Measurements from ENCODE around the gene CACTIN. TPM values are rescaled to one million over a fixed set of nuclear protein-coding genes. Genes with fewer than 3 reads are reported as not detected.

Gene CACTIN
- total and polyA plus RNA-seq, 2 of the 8 experiments (the other 6 are each of a cell fraction or from before 2014, with no cell fraction given) = 25.8 to 29.9 TPM

- Histone ChIP-seq H3K9me3 (ENCODE audit: insufficient read depth in 2 of 2, low read depth in 1 of 2, low read length in 1 of 2) (no peaks in the 10 kb centered on the region), H3K4me3 (ENCODE audit: extremely low read depth in 1 of 4, insufficient read depth in 2 of 4, low read depth in 3 of 4, low read length in 4 of 4) (no peak overlapping the region), H3K23me2 (ENCODE audit: low read depth, low read length) (peaks cover 18% of the 10 kb centered on the region; the same call in 1 of the 2 replicates), H3K9ac (replicated peaks in 1 of 4; ENCODE audit: extremely low read depth in 1 of 4, low read depth in 3 of 4, low read length in 3 of 4) (no peak overlapping the region), H4K20me1 (replicated peaks in 1 of 2; ENCODE audit: control insufficient read depth in 1 of 2, insufficient read depth in 2 of 2, low read length in 2 of 2) (peaks cover 0 to 5% of the 10 kb centered on the region in 2 experiments), H3K79me2 (ENCODE audit: control insufficient read depth in 1 of 2, insufficient read depth in 2 of 2, low read length in 2 of 2) (no peaks in the 10 kb centered on the region), H3K14ac (ENCODE audit: insufficient read length) (no peak overlapping the region), H3K56ac (replicated peaks; ENCODE audit: insufficient read length, low read depth, low read length) (no peak overlapping the region), H2AFZ (ENCODE audit: low read length) (no peak overlapping the region), H3K23ac (ENCODE audit: insufficient read length) (no peak overlapping the region), H3K27me3 (replicated peaks in 1 of 4; ENCODE audit: control insufficient read depth in 3 of 4, extremely low read depth in 1 of 4, insufficient read depth in 3 of 4, low read length in 3 of 4) (peaks cover 0 to 16% (median 13%) of the 10 kb centered on the region in 4 experiments; a peak in 5 of 7 replicates), H3K4me1 (replicated peaks in 1 of 4; ENCODE audit: control insufficient read depth in 3 of 4, insufficient read depth in 4 of 4, low read length in 3 of 4) (peaks cover 3 to 14% (median 12%) of the 10 kb centered on the region in 4 experiments), H3K18ac (ENCODE audit: extremely low read depth, low read length) (no peak overlapping the region), H2BK120ac (replicated peaks; ENCODE audit: low read depth, low read length) (no peak overlapping the region), H4K91ac (replicated peaks; ENCODE audit: insufficient read length, low read length) (no peak overlapping the region), H3K36me3 (ENCODE audit: control insufficient read depth in 2 of 4, insufficient read depth in 4 of 4, low read length in 3 of 4) (no peaks in the 10 kb centered on the region), H2BK5ac (ENCODE audit: low read depth, low read length) (no peak overlapping the region), H2AK5ac (ENCODE audit: low read depth, low read length) (0 out of 2 replicates have a peak overlapping the region, but pooled peaks have one; percentile 86), H3K79me1 (ENCODE audit: low read depth, low read length) (no peaks in the 10 kb centered on the region), H2BK15ac (ENCODE audit: low read length) (0 out of 2 replicates have a peak overlapping the region, but pooled peaks have one; percentile 99), H2BK20ac (ENCODE audit: low read length) (no peak overlapping the region), H4K8ac (ENCODE audit: extremely low read depth, insufficient read depth, low read length) (no peak overlapping the region), H3K27ac (ENCODE audit: low read depth, low read length) (no peak overlapping the region), H3K4ac (replicated peaks; ENCODE audit: insufficient read length, low read depth, low read length) (no peak overlapping the region), H3K4me2 (ENCODE audit: insufficient read depth in 1 of 2, low read depth in 2 of 2, low read length in 2 of 2) (no peak overlapping the region; a peak in 1 of 4 replicates), H4K5ac (ENCODE audit: insufficient read length, low read depth, low read length) (no peak overlapping the region), H2BK12ac (ENCODE audit: low read depth, low read length) (peak overlapping the region; percentile 29; the same call in 1 of the 2 replicates)
- POLR2A ChIA-PET (ENCODE audit: partially characterized antibody) = interaction anchor here (0.7 to 0.8 kb wide), 2 partner anchors 31 to 166 kb away, joined by 3 to 4 read pairs; no protein-coding TSS in a partner anchor
- 89% methylated on average over 11 of the region's 11 CpGs; no CpG with 5 or more reads in 1 of the 2 experiments for WGBS, 2 experiments (ENCODE audit: extremely low coverage in 1 of 2, insufficient coverage in 1 of 2, insufficient read length in 1 of 2, insufficient replicate concordance in 2 of 2, low coverage in 1 of 2, low lambda C conversion rate in 2 of 2, missing lambda C conversion rate in 1 of 2)
- CTCF ChIA-PET (ENCODE audit: partially characterized antibody) = interaction anchor here (0.7 to 1.3 kb wide), 4 partner anchors 12 to 1815 kb away, joined by 3 read pairs; partner anchors contain the start of gene GIPC3
- DNase-seq (ENCODE audit: low read depth in 1 of 2, low spot score in 2 of 2) (no peak), FAIRE-seq (no peak)
- no peak for TF ChIP-seq NRF1 (IDR thresholded peaks at IDR 0.05; ENCODE audit: low read depth, low read length)
- no peak for TF ChIP-seq RXRA (IDR thresholded peaks at IDR 0.05; ENCODE audit: insufficient read depth, low read depth, low read length)
- no peak for TF ChIP-seq KDM4A (IDR thresholded peaks at IDR 0.05; ENCODE audit: low read depth, low read length, severe bottlenecking)
- no peak for TF ChIP-seq ATF2 (IDR thresholded peaks at IDR 0.05; ENCODE audit: low read length)
- no peak for TF ChIP-seq JUN (IDR thresholded peaks at IDR 0.05; ENCODE audit: low read depth, low read length)
Measured at GRCh38 chr19:3604987-3605343, 21.6 kb downstream of the CACTIN start.
